HG03135 (cell line): ENCODE measurements around the gene GJC1.

Experiments
- ATAC-seq: cut with Tn5 transposase; IDR thresholded peaks from one replicate; pipeline ENCODE4 v1.9.1; 2021; ENCODE audit warnings: mild to moderate bottlenecking, moderate library complexity; ENCODE audit not compliant: unreplicated experiment

The GJC1 gene

GRCh38 chr17:44778656-44779210 lies 51.4 kb downstream of the GJC1 start:
- ATAC-seq = no peak

GRCh38 chr17:44777394-44778348 lies 52.4 kb downstream of the GJC1 start:
- ATAC-seq = no peak

DNA sequence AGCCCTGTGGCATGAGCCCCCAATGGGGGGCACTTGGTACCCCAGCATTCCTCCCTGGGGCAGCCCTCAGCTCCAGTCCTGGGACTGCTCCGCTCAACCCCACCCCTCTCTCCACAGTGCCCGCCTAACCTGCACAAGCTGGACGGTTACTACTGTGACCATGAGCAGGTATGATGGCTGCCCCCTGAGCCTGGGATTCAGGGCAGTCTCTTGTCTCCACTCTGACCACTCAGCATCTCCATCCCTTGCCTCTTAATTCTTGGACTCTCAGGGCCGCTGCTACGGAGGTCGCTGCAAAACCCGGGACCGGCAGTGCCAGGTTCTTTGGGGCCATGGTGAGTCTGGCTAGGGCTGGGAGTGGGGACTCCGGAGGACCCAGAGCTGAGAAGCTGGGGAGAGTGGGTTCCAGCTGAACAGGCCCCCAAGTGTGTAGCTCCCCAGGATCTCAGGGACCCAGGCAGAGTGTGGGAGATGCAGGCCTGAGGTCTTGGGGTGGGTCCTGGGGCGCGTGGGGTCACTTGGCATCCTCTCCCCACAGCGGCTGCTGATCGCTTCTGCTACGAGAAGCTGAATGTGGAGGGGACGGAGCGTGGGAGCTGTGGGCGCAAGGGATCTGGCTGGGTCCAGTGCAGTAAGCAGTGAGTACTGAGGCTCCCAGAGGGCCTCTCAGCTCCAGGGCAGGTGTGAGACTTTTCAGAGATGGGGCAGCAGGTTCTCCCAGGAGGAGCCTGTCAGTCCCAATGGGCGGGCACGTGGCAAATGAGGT lies 53.3 kb downstream of the GJC1 start:
- no peak for ATAC-seq

- ATAC-seq = peak; percentile 6
These were observed 54.1 kb downstream of the GJC1 start for GRCh38 chr17:44775838-44776621.

- ATAC-seq = peak; percentile 75
These were observed 54.8 kb downstream of the GJC1 start for GRCh38 chr17:44775136-44775837.

DNA sequence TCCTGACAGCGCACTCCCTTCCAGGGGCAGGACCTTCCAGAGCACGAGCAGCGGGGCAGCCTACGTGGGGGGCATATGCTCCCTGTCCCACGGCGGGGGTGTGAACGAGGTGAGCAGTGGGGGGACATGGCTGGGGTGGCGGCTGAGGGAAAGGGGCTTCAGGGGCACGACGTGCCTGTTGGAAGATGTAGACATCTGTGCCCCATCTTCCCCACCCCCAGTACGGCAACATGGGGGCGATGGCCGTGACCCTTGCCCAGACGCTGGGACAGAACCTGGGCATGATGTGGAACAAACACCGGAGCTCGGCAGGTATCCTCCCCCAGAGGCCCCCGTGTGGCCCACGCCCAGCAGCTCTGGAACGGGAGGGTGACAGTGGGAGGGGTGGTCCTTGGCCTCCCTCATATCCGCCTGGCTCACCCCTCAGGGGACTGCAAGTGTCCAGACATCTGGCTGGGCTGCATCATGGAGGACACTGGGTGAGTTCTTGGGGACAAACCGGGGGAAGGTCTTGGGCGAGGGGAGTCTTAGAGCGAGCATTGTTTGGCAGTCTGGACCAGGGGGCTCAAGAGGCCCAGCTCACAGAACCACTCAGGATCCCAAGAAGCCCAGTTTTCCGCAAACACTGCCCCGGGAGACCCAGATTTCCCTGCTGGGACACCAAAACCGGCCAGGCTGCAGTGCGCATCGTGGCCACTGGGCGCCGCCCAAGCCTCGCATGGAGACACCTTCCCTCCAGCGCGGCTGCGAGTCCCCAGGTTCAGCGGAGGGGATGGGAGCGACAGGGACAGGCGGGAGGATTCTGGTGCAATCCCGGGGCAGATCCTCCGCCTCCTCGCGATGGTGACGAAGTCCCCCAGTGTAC lies 55.6 kb downstream of the GJC1 start:
- ATAC-seq = no peak

- ATAC-seq = no peak
These were observed 56.9 kb downstream of the GJC1 start for GRCh38 chr17:44773140-44773539.

DNA sequence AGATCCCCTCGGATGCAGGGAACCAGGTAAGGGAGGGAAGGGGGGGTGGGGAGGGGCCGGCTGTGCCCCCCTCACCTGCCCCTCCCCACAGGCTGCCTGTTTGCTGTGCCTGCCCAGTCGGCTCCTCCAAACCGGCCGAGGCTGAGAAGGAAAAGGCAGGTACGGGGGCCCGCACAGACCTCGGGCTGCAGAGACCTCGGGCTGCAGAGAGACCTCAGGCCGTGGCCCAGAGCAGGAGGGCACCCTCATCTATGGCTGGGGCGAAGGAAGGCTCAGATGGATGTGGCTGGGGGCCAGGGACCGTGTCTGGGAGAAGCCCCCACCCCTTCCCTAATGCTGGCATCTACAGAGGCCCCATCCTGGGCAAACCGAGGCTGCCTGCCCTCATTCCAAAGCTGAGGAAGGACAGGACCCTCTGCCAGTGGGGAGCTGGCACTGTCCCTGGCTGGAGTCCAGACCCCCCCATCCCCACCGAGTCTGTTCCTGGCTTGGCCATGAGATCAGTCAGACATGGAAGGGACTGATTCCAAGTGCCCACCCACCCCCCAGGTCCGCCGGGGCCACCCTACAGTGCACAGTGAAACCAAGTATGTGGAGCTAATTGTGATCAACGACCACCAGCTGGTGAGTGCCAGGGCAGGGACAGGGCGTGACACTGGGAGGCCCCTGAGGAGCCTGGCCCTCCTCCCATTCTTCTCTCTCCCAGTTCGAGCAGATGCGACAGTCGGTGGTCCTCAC lies 57.6 kb downstream of the GJC1 start:
- no peak for ATAC-seq

DNA sequence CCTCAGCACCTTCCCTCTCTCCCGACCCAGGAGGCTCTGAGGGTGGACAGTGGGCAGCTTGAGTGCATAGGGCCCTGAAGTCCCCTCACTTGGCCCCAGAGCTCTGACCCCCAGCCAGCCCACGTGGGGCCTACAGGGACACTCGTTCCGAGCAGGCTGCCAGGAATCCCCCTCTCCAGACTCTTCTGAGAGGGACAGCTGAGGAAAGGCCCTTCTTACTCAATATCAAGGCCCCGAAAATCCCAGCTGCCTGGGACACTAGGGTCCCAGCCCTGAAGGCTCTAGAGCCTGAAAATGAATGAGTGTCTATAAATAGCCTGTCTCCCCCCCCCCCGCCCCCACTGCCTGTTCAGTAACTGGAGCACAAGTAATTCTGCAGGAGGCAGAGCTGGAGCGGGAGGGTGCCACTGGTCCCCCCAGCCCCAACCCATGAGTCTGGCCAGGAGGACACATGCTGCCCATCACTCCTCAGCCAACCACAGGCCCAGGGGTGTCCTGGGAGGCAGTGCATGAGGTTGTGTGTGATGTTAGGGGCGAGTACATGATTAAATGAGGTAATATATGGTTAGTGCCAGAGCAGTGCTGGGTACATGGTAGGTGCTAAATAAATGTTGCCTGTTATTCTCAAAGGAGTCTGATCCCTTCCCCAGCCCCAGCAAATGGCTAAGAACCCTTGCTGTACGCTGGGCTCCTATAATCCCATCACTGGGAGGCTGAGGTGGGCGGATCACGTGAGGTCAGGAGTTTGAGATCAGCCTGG lies 59.7 kb downstream of the GJC1 start:
- ATAC-seq = no peak

GRCh38 chr17:44769647-44770084 lies 60.4 kb downstream of the GJC1 start:
- ATAC-seq = no peak

DNA sequence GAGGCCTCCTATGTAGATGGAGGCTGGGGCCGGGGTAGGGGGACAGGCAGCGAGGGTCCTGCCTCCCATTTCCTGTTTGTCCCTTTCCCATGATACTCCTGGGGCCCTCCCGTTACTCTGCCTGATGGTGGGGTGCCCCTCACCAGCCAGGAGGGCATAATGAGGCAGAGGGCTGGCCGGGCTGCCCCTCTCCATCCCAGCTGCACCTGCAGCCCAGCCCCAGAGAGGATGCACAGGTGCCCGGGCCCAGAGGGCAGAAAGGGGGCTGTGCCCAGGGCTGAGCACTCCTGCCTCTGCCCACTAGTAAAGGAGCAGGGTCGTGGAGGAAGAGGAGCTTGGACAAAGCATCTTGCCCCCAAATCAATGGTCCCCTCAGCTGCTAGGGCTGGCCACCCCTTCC lies 60.9 kb downstream of the GJC1 start:
- ATAC-seq = no peak

GRCh38 chr17:44768505-44769142 lies 61.5 kb downstream of the GJC1 start:
- ATAC-seq = no peak

DNA sequence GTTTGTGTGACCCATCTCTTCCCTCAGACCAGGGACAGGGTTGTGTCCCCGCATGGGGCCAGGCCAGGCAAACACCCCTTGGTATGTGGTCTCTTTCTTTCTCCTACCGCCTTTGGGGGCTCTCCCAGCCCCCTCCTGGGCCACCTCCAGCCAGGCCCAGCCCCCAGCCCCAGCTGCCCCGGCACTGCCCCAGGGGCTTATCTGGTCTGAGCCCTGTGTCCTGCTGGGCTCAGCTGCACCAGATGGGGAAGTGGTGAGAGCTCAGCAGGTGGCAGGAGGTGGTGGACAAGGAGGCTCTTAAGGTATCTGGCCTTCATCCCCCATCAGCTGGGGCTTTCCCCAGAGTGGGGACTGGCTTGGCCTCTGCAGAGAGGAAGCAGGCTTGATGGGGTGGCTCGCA lies 62.6 kb downstream of the GJC1 start:
- ATAC-seq = no peak

- ATAC-seq = no peak
These were observed 63.6 kb downstream of the GJC1 start for GRCh38 chr17:44766409-44767038.

DNA sequence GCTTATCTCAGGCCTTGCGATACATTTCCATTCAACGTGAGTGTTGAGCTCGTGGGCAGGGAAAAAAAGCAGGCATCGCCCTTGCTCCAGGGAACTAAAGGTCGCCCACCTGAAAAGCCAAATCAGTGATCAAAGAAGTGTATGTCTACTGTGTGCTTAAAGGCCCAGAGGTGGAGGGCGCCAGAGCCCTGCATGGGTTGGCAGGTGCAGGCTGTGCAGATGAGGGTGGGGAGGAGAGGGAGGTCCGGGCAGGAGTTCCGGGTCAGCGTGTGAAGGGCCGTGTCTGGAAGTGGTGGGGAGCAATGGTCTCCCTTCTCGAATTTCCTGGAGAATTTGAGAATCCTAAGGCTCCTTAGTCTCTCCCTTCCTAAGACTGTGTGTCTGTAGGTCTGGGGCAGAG lies 64.1 kb downstream of the GJC1 start:
- no peak for ATAC-seq

DNA sequence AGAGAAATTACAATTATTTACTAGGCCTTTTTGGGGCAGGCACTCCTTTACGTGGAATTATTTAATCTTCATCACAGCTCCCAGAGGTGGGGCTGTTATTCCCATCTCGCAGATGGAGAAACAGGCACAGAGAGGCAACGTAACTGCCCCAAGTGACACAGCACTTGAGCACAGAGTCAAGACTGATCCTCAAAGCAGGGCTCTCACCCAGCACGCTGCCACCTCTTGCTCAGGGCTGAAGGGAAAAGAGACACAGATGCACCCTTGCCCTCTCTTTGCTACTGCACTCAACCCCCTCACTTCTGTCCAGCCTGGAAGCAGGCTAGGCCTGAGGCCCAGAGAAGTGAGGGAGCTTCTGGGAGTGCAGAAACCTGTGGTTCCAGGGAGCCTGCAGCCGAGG lies 66.9 kb downstream of the GJC1 start:
- no peak for ATAC-seq
